ENCODE results near the gene HSBP1. TPM values are rescaled to one million over a fixed set of nuclear protein-coding genes. Genes with fewer than 3 reads are reported as not detected.

The HSBP1 gene
- total and polyA plus RNA-seq, 3 donors from 2014 or later, result 42.9 to 278 (median 43.7) TPM

DNA sequence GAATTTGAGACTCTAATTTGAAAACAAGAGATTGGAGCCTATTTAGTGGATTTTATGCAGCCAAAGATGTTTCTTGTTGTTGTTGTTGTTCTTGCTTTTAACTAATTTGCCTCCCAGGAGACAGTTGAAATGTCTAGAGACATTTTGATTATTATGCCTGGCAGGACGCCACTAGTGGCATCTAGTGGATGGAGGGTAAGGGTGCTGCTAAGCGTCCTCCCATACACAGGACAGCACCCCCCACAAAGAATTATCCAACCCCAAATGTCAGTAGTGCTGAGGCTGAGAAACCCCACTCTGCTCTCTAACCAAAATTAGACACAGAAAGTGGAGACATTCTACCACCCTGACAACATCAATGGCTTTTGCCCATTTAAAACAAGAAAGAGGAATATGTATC, 15.4 kb upstream of the HSBP1 start:
- H3K4me1 ChIP-seq, result no peaks in the 10 kb centered on the region
- no peaks in the 10 kb centered on the region for H3K9me3 ChIP-seq
- intact Hi-C loops (cut with DNase I; ENCODE audit: low total_unique reads), result no loop called here
- H3K27ac ChIP-seq, result no peak overlapping the region
- H3K4me3 ChIP-seq, result no peak overlapping the region
- DNase-seq, result no peak
- WGBS, 2 donors, result 75 to 82% methylated on average over 2 of the region's 2 CpGs
- no peaks in the 10 kb centered on the region for H3K36me3 ChIP-seq (ENCODE audit: low read depth, missing control alignments)
- TF ChIP-seq CTCF (IDR thresholded peaks at IDR 0.05), result no peak
- TF ChIP-seq POLR2A (IDR thresholded peaks at IDR 0.05), result no peak
- H3K27me3 ChIP-seq, result no peaks in the 10 kb centered on the region

GRCh38 chr16:83793179-83793578, 14.6 kb upstream of the HSBP1 start:
- TF ChIP-seq CTCF (IDR thresholded peaks at IDR 0.05) (no peak), POLR2A (IDR thresholded peaks at IDR 0.05) (no peak)
- H3K27ac ChIP-seq, result no peak overlapping the region
- whole genome bisulfite sequencing, 2 donors, result 77 to 78% methylated on average over 9 of the region's 9 CpGs

DNA sequence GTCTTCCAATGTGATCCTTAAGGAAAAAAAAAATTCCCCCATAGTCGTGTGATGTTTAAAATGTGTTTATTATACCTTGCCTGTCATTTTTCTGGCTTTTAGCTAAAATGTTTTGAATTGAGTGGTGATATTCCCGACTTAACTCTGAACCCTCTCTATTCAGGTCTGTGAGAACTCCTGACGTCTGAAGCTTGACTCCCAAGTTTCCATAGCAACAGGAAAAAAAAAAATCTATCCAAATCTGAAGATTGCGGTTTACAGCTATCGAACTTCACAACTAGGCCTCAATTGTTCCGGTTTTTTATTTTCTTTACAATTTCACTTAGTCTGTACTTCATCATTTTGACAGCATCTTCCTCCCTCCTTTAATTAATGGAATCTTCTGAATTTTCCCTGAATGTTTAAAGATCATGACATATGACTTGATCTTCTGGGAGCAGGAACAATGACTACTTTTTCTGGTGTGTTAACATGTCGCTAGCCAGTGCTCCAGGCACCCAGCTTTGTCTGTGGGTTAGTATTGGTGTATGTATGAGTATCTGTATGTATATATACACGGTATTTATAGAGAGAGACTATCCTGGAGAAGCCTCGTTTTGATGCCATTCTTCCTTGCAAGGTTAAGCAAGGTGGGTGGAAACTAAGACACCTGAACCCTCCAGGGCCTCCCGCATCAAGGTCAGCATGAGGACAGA, 12.8 kb upstream of the HSBP1 start:
- H3K4me3 ChIP-seq, result no peak overlapping the region

More at GRCh38 chr16:83793179-83793578, 14.6 kb upstream of the HSBP1 start:
- H3K4me3 ChIP-seq, result no peak overlapping the region
- no peaks in the 10 kb centered on the region for H3K27me3 ChIP-seq
- H3K4me1 ChIP-seq, result no peaks in the 10 kb centered on the region
- no peaks in the 10 kb centered on the region for H3K36me3 ChIP-seq (ENCODE audit: low read depth, missing control alignments)
- intact Hi-C loops (cut with DNase I; ENCODE audit: low total_unique reads), result no loop called here
- no peak for DNase-seq
- H3K9me3 ChIP-seq, result no peaks in the 10 kb centered on the region

DNA sequence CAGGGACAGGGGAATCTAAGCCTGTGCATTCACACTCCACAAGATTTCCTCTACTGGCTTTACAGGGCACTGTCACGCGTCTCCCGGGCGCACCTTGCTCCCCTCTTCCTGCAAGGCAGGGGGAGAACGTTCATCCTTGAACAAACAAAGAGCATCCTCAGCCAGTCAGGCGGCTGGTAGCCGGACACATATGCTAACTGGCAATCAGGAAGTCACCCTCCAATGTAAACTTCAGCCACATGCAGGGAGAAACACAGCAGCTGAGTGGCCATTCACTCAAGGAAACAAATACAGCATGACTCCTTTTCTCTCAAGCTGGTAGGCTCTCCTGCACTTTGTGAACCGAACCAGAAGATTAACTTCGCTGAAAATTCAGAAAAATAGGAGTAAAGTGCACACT, 10.8 kb upstream of the HSBP1 start:
- Histone ChIP-seq H3K9me3 (no peaks in the 10 kb centered on the region), H3K27me3 (no peaks in the 10 kb centered on the region), H3K27ac (no peak overlapping the region), H3K4me3 (no peak overlapping the region), H3K36me3 (ENCODE audit: low read depth, missing control alignments) (no peaks in the 10 kb centered on the region), H3K4me1 (no peaks in the 10 kb centered on the region)
- no peak for TF ChIP-seq CTCF (IDR thresholded peaks at IDR 0.05)
- intact Hi-C loops (cut with DNase I; ENCODE audit: low total_unique reads), result no loop called here
- no peak for DNase-seq
- 66 to 80% methylated on average over 5 to 9 of the region's 9 CpGs for WGBS, 2 donors

More for the DNA sequence above, 12.8 kb upstream of the HSBP1 start:
- no peak for DNase-seq
- H3K36me3 ChIP-seq (ENCODE audit: low read depth, missing control alignments), result no peaks in the 10 kb centered on the region
- no peak for TF ChIP-seq CTCF (IDR thresholded peaks at IDR 0.05)
- TF ChIP-seq POLR2A (IDR thresholded peaks at IDR 0.05), result no peak
- no peak overlapping the region for H3K27ac ChIP-seq
- no peaks in the 10 kb centered on the region for H3K9me3 ChIP-seq
- no peaks in the 10 kb centered on the region for H3K4me1 ChIP-seq
- intact Hi-C loops (cut with DNase I; ENCODE audit: low total_unique reads), result no loop called here
- WGBS, 2 donors, result 54 to 61% methylated on average over 10 of the region's 10 CpGs
- no peaks in the 10 kb centered on the region for H3K27me3 ChIP-seq

DNA sequence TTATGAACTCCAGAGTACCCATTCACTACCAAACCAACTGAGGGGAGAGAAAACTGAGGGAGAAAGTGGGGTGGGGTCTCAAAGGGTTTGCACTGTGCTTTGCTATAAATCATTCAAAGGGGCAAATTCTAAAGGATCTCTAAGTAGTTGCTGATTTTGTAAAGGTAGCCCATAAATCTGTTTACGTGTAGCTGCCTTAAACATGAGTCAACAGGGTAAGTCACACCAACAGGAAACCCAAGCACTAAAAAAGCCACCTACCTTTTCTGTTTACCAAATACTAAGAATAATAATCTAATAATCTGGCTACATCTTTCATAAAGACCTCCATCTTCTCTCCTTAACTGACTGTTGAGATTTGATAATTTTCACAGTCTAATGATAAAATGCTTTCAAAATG, 8.4 kb upstream of the HSBP1 start:
- DNase-seq, result no peak
- Histone ChIP-seq H3K36me3 (ENCODE audit: low read depth, missing control alignments) (no peaks in the 10 kb centered on the region), H3K27me3 (no peaks in the 10 kb centered on the region), H3K4me3 (no peak overlapping the region), H3K4me1 (no peaks in the 10 kb centered on the region), H3K9me3 (no peaks in the 10 kb centered on the region), H3K27ac (no peak overlapping the region)
- TF ChIP-seq CTCF (IDR thresholded peaks at IDR 0.05) (no peak), POLR2A (IDR thresholded peaks at IDR 0.05) (no peak)
- intact Hi-C loops (cut with DNase I; ENCODE audit: low total_unique reads), result no loop called here
- WGBS, 2 donors, result 62 to 92% methylated on average over 1 of the region's 1 CpG

Measured in testis (tissue), 3 donors.